NOMO-1 (cell line): Measurements from ENCODE around the gene OSBPL5.
"Not testable (repeated sequence)": the region's sequence is repeated elsewhere in the genome, so short reads cannot be mapped to it uniquely, and the experiment has no call there.

Experiments used
- DNase-seq, 2 experiments: peaks; one replicate each; lab custom pipeline; 2025; ENCODE audit not compliant: unreplicated experiment in 2 of 2; lab: John Stamatoyannopoulos, UW

OSBPL5 gene

GRCh38 chr11:3123761-3124733 is 41.1 kb downstream of the OSBPL5 start:
- DNase-seq, result peak; percentile 55 to 83

GRCh38 chr11:3123305-3123704 is 41.8 kb downstream of the OSBPL5 start:
- no peak for DNase-seq

- DNase-seq, result no peak
Observed at GRCh38 chr11:3122775-3123201, 42.3 kb downstream of the OSBPL5 start.

- DNase-seq, result no peak
Observed at GRCh38 chr11:3121931-3122774, 43.0 kb downstream of the OSBPL5 start.

GRCh38 chr11:3121416-3121815 is 43.7 kb downstream of the OSBPL5 start:
- DNase-seq, result no peak

GRCh38 chr11:3120071-3120792 is 44.9 kb downstream of the OSBPL5 start:
- no peak for DNase-seq

- DNase-seq, result no peak
Observed at GRCh38 chr11:3119141-3119821, 45.8 kb downstream of the OSBPL5 start.

GRCh38 chr11:3115321-3115720 is 49.8 kb downstream of the OSBPL5 start:
- no peak for DNase-seq

- not testable (repeated sequence) for DNase-seq
Observed at GRCh38 chr11:3113661-3114060, 51.4 kb downstream of the OSBPL5 start.

GRCh38 chr11:3111919-3112690 is 53.0 kb downstream of the OSBPL5 start:
- peak; percentile 83 to 89 for DNase-seq

- DNase-seq, result no peak
Observed at GRCh38 chr11:3111466-3111865, 53.6 kb downstream of the OSBPL5 start.

GRCh38 chr11:3109921-3110706 is 55.0 kb downstream of the OSBPL5 start:
- DNase-seq, result peak in 1 of 2 experiments; percentile 25

GRCh38 chr11:3109434-3109833 is 55.7 kb downstream of the OSBPL5 start:
- no peak for DNase-seq

GRCh38 chr11:3108183-3108721 is 56.9 kb downstream of the OSBPL5 start:
- DNase-seq, result no peak

GRCh38 chr11:3107608-3108182 is 57.4 kb downstream of the OSBPL5 start:
- no peak for DNase-seq

- no peak for DNase-seq
Observed at GRCh38 chr11:3106736-3107524, 58.2 kb downstream of the OSBPL5 start.
